Right cardiac atrium (tissue), 5 donors: ENCODE measurements around the gene EMP1. TPM values are rescaled to one million over a fixed set of nuclear protein-coding genes. Genes with fewer than 3 reads are reported as not detected.

Experiments
- ATAC-seq, 2 donors: fragments of 200-7000 bp; cut with Tn5 transposase; one replicate each; pipeline versions ENCODE4 v1.8.0 to v1.9.1; 2020; ENCODE audit warnings: moderate library complexity in 2 of 2, mild to moderate bottlenecking in 1 of 2
- DNase-seq, 3 donors: peaks; one replicate each; pipeline ENCODE4 v3.0.0-alpha.2; 2020
- H3K27ac ChIP-seq: one replicate; pipeline ENCODE4 v1.5.1; 2013; ENCODE audit warnings: mild to moderate bottlenecking, low read length, control low read depth, moderate library complexity
- H3K27me3 ChIP-seq: one replicate; pipeline ENCODE4 v1.6.1; 2013; ENCODE audit not compliant: control insufficient read depth, insufficient read depth
- H3K4me1 ChIP-seq: one replicate; pipeline ENCODE4 v1.6.1; 2013; ENCODE audit warnings: low read length; ENCODE audit not compliant: control insufficient read depth, insufficient read depth
- H3K4me3 ChIP-seq: one replicate; pipeline ENCODE4 v1.5.1; 2013; ENCODE audit warnings: low read length, control low read depth
- H3K9me3 ChIP-seq: one replicate; pipeline ENCODE4 v1.6.1; 2013; ENCODE audit warnings: low read length; ENCODE audit not compliant: control insufficient read depth
- WGBS: extraction: QIAGEN DNeasy Blood & Tissue Kit; methylation state at CpG from one replicate; pipeline ENCODE4 v1.1.7; 2013; 5-methylcytosine and 5-hydroxymethylcytosine counted together
- intact Hi-C, 4 donors: fragments of 100-400 bp; cut with DNase I; formaldehyde crosslinking; loops; one replicate each; pipeline versions ENCODE4 v1.11.0 to v1.14.0; 2022 to 2023
- polyA plus RNA-seq: library from polyadenylated mRNA; stranded (reverse); fragments of 200-250 nt; gene quantifications from one replicate; pipeline ENCODE4 v1.2.3, GENCODE V29; 2013
- total RNA-seq, 4 donors: library from RNA; stranded (reverse); fragmentation: NEBNext Ultra II Directional; extraction: Animal tissue kit (Norgen Biotek cat#: 25700); gene quantifications; one replicate each; pipeline ENCODE4 v1.2.1, GENCODE V29; 2021
- donor health status: healthy with polysubstance abuse.
- donor health status: DM: no; HTN: yes; CAD: no.
- donor health status: DM: no; HTN: no; CAD: no.
- donor health status: DM: no; HTN: yes; CAD: no; lungs with severe emphysema.
- donor health status: DM: yes; HTN: yes; CAD: no.

Gene EMP1
- total and polyA plus RNA-seq, 5 donors, result 33.8 to 401 (median 220) TPM

DNA sequence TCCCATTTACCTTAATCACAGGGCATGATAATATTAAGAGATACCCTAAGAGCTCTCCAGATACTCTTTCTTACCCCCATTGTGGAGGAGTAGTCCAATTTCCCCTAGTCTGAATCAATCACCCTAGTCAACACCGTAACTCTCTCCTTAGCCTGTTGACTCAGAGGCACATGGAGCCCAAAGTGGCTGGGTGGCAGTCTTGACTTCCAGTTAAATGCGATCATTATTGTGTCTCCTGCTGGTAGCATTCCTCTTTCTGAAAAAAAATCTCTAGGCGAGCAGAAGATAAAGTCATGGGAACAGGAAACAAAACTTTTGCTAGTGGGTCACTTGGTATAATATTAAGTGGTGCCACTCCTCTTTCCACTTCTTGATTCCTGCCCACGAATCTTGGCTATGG lies 46.4 kb downstream of the EMP1 start:
- no peak for ATAC-seq
- Histone ChIP-seq H3K4me3 (no peak overlapping the region), H3K27ac (no peak overlapping the region), H3K9me3 (no peaks in the 10 kb centered on the region), H3K4me1 (no peaks in the 10 kb centered on the region), H3K27me3 (no peaks in the 10 kb centered on the region)
- WGBS, result 74% methylated on average over 4 of the region's 4 CpGs
- intact Hi-C loops, result no loop called here
- no peak for DNase-seq

DNA sequence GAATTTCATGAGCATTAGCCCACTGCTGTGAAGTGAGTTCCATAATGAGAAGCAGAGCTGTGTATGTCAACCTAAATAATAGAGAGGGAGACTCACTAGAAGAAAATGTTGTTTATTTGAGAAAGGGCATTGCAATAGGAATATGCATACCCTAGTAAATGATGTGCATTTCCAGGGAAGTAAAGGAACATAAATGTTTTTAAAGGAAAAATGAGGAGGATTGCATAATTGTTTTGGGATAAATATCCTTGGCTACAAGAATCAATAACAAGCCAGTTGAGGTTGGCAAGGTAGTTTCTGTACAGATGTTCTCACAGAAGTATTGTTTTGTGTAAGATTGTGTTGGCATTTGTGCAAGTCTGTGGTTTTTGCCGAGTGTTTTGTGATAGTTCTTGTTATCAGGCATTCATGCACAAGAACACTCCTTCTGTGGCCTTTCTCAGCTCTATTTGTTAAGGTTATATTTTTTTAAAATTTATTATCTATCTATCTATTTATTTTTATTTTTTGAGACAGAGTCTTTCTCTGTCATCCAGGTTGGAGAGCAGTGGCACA lies 47.1 kb downstream of the EMP1 start:
- ATAC-seq (no peak), DNase-seq (no peak)
- 53% methylated on average over 1 of the region's 1 CpG for WGBS
- Histone ChIP-seq H3K27ac (no peak overlapping the region), H3K4me1 (no peaks in the 10 kb centered on the region), H3K27me3 (no peaks in the 10 kb centered on the region), H3K4me3 (no peak overlapping the region), H3K9me3 (no peaks in the 10 kb centered on the region)
- intact Hi-C loops, result no loop called here

DNA sequence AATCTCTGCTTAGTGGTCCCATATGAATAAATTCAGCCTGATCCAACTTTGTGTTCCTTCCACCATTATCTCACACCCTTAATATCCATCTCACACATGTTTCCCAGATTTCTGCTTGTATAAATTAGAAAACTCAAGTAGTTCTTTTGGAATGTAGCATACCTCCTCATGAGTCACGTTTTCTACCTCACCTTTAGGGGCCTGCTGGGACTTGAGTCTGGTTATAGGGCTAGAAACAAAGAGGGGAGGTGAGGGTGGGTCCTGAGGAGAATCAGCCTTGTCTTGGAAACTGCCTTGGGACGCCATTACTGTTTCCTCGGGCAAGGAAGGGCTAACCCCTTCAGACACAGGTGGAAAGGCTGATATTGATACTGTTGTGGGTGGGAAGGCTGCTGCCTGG lies 51.1 kb downstream of the EMP1 start:
- WGBS, result 85% methylated on average over 3 of the region's 3 CpGs
- Histone ChIP-seq H3K4me3 (no peak overlapping the region), H3K27me3 (no peaks in the 10 kb centered on the region), H3K9me3 (no peaks in the 10 kb centered on the region), H3K4me1 (no peaks in the 10 kb centered on the region), H3K27ac (no peak overlapping the region)
- DNase-seq (no peak), ATAC-seq (no peak)
- intact Hi-C loops, result no loop called here

DNA sequence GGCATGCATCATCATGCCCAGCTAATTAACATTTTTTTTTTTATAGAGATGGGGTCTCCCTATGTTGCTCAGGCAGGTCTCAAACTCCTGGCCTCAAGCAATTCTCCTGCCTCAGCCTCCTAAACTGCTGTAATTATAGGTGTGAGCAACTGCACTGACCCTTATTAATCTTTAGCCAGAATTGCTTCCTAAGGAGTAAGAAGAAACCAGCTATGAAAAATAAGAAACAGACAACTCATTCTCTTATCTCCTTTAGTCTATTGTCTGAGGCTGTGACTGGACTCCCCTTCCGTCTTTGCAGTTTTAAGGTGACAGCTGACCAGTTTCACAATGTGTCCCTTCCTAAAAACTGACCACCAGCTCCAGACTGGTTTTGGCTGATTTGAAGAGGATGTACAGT lies 52.4 kb downstream of the EMP1 start:
- DNase-seq, result no peak
- Histone ChIP-seq H3K4me3 (no peak overlapping the region), H3K27me3 (no peaks in the 10 kb centered on the region), H3K9me3 (no peaks in the 10 kb centered on the region), H3K27ac (no peak overlapping the region), H3K4me1 (no peaks in the 10 kb centered on the region)
- 72% methylated on average over 1 of the region's 1 CpG for WGBS
- intact Hi-C loops, result no loop called here
- ATAC-seq, result no peak

DNA sequence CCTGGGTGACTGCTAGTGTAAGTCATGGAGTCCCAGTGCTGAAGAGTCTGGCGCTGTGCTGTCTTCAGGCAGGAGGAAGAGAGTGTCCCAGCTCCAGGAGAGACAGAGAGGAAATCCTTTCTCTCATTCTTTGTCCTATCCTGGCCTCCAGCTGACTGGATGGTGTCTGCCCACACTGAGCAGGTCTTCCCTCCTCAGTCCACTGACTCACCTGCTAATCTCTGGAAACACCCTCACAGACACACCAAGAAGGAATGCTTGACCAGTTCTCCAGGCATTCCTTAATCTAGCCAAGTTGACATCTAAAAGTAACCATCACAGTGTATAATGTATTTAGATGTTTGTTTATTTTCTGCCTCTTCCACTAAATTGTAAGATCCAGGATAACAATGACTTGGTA lies 53.9 kb downstream of the EMP1 start:
- no peaks in the 10 kb centered on the region for H3K27me3 ChIP-seq
- DNase-seq, result no peak

DNA sequence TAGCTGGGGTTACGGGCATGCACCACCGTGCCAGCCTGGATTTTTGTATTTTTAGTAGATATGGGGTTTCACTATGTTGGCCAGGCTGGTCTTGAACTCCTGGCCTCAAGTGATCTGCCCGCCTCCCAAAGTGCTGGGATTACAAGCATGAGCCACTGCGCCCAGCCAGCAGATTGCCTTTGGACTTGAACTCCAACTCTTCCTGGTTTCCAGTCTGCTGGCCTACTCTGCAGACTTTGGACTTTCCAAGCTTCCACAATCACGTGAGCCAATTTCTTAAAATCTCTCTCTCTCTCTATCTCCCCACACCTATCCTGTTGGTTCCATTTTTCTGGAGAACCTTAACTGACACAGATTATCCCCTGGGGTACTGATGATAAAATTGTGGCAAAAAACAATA lies 55.0 kb downstream of the EMP1 start:
- intact Hi-C loops, result no loop called here
- no peak for ATAC-seq
- DNase-seq, result no peak
- Histone ChIP-seq H3K4me3 (no peak overlapping the region), H3K9me3 (no peaks in the 10 kb centered on the region), H3K4me1 (no peaks in the 10 kb centered on the region), H3K27me3 (no peaks in the 10 kb centered on the region), H3K27ac (no peak overlapping the region)
- WGBS, result 86% methylated on average over 5 of the region's 5 CpGs

More for the DNA sequence above, 53.9 kb downstream of the EMP1 start:
- intact Hi-C loops, result no loop called here
- Histone ChIP-seq H3K9me3 (no peaks in the 10 kb centered on the region), H3K27ac (no peak overlapping the region), H3K4me1 (no peaks in the 10 kb centered on the region), H3K4me3 (no peak overlapping the region)
- 100% methylated on average over 1 of the region's 1 CpG for WGBS
- ATAC-seq, result no peak

DNA sequence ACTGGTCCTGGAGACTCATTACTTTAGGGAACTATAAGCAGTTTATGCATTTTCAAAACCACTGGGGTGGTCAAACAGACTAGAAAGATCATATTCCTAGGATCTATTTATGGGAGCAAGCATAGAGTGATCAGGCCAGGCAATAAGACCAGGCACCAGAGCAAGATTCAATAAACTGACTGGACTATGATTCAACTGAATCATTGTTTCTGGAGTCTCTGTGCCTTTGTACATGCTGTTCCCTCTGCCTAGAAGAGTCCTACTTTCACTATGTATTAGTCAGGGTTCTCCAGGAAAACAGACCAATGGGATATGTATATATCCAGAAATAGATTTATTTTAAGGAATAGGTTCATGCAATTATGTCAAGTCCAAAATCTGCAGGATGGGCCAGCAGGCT lies 55.5 kb downstream of the EMP1 start:
- ATAC-seq (no peak), DNase-seq (no peak)
- intact Hi-C loops, result no loop called here
- Histone ChIP-seq H3K4me3 (no peak overlapping the region), H3K9me3 (no peaks in the 10 kb centered on the region), H3K27me3 (no peaks in the 10 kb centered on the region), H3K4me1 (no peaks in the 10 kb centered on the region), H3K27ac (no peak overlapping the region)

DNA sequence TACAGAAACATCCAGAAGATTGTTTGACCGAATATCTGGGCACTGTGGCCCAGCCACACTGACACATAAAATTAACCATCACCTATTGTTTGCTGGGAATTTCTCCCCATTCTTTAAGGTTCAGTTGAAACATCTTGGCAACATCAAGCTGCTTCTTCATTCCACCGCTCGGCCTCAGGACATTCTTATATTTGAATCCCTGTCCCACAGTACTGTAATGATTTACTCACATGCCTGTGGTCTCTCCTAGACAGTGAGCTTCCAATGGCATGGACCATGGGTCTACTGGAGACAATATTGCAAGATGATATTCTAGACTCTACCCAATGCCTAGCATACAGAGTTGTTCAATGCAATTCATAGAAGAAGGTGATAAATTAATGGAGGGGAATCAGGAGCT lies 56.1 kb downstream of the EMP1 start:
- H3K9me3 ChIP-seq, result no peaks in the 10 kb centered on the region
- H3K4me3 ChIP-seq, result no peak overlapping the region
- no peaks in the 10 kb centered on the region for H3K27me3 ChIP-seq
- H3K4me1 ChIP-seq, result no peaks in the 10 kb centered on the region
- DNase-seq (no peak), ATAC-seq (no peak)
- H3K27ac ChIP-seq, result no peak overlapping the region
- WGBS, result 95% methylated on average over 3 of the region's 3 CpGs
- intact Hi-C loops, result no loop called here

DNA sequence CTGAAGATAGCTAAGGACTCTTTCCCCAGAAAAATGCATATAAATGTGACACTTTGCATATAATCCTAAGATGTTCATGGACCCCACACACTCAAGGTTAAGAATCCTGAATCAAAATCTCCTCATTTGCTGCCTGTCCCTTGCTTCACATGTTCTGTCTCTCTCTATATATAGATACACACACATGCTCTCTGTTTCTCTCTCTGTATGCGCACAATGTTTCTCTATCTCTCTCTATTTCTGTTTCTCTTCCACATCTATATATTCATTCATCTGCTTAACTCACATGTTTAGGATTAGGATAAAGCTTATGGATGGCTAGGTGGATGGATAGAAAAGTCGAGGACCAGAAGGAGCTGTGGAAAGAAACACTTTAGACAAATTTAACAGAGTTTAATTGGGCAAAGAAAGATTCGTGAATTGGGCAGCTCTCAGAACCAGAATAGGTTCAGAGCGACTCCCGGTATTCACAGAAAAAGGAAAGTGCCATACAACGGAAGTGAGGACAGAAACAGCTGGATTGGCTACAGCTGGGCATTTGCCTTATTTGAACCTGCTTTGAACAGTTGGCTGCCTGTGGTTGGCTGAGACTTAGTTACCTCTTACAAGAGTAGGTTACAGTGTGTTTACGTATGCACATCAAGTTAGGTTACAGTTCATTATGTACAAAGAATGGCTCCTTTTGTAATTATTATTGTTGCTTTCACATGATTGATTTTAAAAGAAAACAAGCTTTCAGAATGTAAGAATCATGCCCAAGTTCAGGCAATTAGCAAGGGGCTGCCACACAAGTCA lies 57.6 kb downstream of the EMP1 start:
- intact Hi-C loops, result no loop called here
- Histone ChIP-seq H3K27ac (no peak overlapping the region), H3K27me3 (no peaks in the 10 kb centered on the region), H3K9me3 (no peaks in the 10 kb centered on the region), H3K4me1 (no peaks in the 10 kb centered on the region), H3K4me3 (no peak overlapping the region)
- ATAC-seq (no peak), DNase-seq (no peak)
- 86% methylated on average over 7 of the region's 7 CpGs for WGBS

DNA sequence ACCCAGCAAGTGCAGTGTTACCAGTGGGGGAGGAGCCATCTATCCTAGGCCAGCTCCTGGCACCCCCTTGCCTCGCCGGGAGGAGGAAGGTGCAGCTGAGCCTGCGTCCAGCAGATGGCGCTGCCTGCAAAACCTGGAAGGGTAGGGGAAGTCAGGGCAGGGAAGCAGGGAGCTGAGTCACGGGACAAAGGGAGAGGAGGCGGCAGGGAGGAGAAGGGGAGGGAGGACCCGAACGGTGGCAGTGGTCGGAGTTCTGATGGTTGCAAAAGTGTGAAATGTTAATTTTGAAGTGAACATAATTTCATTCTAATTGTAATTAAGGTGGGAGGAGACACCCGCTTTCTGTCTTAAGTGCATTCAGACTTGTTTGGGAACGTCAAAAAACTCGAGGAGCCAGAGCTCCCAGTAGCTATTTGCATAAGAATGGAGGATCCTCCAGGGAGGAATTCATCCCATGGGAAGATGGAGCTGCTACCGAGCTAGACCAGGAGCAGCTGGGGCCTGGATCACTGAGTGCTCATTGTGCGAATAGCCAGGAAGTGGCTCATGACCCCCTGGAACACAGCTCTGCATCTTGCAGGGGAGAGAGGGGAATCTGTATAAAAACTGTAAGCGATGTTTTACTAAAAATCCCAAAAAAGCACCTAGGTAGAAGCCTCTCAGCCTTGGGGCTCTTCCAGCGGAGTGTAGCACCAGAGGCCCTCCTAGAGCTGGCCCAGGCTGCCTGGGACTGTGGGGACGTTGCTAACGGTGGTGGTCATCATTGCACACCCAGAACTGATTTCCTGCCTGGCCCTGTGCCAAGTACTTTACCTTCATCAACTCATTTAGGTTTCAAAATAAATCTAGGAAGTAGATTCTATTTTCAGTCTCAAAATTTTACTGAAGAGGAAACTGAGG lies 59.5 kb downstream of the EMP1 start:
- H3K4me3 ChIP-seq, result peak overlapping the region; percentile 35
- H3K9me3 ChIP-seq, result no peaks in the 10 kb centered on the region
- intact Hi-C loops, result no loop called here

DNA sequence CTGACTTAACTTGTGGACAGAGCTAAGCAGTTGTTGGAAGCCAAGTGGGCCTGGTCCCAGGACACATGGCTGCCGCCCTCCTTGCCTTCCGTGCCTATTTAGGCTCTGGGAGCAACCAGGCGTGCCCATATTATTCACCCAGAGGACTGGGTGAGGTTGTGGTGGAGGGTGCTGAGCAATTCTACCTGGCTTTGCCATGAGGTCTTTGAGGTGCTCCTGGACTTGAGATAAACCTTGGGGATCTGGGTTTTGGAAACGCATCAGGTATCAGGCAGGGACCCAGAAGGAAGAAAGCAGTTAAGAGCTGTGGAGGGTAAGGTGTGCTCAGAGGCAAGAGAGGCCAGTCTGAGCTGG lies 60.1 kb downstream of the EMP1 start:
- H3K9me3 ChIP-seq, result no peaks in the 10 kb centered on the region
- no peak overlapping the region for H3K27ac ChIP-seq
- no peak overlapping the region for H3K4me3 ChIP-seq
- 87% methylated on average over 4 of the region's 4 CpGs for WGBS
- H3K27me3 ChIP-seq, result no peaks in the 10 kb centered on the region
- no peaks in the 10 kb centered on the region for H3K4me1 ChIP-seq
- intact Hi-C loops, result no loop called here
- DNase-seq, result no peak
- no peak for ATAC-seq

More for the DNA sequence above, 59.5 kb downstream of the EMP1 start:
- Histone ChIP-seq H3K27ac (no peak overlapping the region), H3K27me3 (no peaks in the 10 kb centered on the region), H3K4me1 (no peaks in the 10 kb centered on the region)
- ATAC-seq, result peak; percentile 99
- 20% methylated on average over 18 of the region's 18 CpGs for WGBS
- DNase-seq, result peak; percentile 94 to 97 (median 97)
